A375 (cell line): ENCODE results near the gene CDC42EP2. TPM values are rescaled to one million over a fixed set of nuclear protein-coding genes. Genes with fewer than 3 reads are reported as not detected.

Source experiments
- total RNA-seq: library from RNA; depleted of rRNA; stranded (reverse); fragments of >200 nt; shearing (Covaris generic); gene quantifications from 2 replicates; pipeline ENCODE4 v1.2.3, GENCODE V29; 2014; rRNA removed

CDC42EP2 gene, protein sequence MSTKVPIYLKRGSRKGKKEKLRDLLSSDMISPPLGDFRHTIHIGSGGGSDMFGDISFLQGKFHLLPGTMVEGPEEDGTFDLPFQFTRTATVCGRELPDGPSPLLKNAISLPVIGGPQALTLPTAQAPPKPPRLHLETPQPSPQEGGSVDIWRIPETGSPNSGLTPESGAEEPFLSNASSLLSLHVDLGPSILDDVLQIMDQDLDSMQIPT
- 12.6 and 14.5 TPM in 2 replicates for total RNA-seq

DNA sequence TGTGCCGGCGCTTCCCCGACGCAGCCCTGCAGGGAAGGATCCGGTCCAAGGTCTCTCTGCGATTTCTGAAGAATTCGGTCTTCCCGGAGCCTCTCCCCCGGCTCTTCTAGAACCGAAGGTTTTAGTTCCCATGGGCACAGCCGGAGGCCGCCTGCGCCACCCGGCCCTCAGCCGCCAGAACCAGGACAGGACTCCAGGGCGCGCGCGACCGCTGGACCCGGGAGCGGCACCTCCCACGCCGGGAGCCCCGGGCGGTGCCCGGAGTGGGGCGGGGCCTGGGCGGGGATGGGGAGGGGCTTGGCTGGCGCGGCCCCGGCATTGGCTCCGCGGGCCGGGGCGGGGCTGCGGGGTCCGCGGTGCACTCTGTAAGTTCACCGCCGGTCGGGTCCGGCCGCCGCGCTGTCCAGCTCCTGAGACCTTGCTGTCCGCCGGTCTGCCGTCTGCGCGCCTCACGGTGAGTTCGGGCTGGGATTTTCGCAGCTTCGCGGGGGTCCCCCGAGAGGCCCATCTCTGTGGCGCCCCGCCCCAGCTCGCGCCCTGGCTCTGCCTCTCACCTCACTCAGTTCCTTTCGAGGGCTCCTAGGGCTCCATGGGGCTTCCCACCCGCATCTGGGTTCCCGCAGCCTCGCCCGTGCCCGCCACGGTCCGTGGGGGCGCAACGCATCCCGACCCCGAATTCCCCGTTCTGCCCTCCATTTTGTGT lies at the start of gene CDC42EP2:
TSS of gene CDC42EP2 (plus strand) at position 366 of the 703 bp plus-strand sequence. CDS start 6,033 bp downstream, outside the sequence.

DNA sequence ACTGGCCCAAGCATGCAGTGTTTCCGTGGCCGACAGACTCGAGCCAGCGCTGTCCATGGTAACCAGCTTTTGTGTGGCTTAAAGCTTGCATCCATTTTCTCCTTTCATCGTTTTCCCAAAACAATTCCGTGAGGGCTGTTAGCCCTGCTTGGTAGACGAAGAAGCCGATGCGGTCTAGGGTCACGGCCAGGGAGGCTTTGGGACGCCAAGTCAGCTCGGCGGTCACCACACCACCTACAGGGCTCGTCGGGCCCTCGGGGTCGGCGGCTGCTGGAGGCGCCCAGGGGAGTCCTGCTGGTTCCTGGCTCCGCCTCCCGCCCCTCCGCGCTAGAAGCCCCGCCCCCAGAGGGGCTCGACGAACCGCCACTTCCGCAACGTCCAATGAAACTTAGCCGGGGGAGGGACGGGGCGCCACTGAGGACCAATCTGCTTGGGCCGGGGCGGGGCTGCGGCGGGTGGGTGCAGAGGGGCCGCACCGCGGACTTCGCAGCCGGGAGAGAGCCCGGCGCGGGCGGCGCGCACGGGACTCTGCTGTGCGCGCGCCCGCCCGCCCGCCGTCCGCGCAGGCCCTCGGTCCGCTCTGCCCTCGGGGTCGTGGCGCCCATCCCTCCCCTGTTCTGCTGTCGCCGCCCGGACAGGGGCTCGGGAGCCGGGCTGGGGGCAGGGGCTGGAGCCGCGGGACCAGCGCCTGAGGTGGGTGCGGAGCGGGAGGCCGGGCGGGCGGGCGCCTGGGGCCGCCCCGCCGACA lies 39.8 kb downstream of the CDC42EP2 start, which contains the start of gene TIGD3:
TSS of gene TIGD3 (plus strand) at position 487 of the 748 bp plus-strand sequence. CDS start 1,058 bp downstream, outside the sequence.

Other genes with a start within 250 kb of the CDC42EP2 start
- gene CDCA5, start 230.8 kb upstream of the CDC42EP2 start, total RNA-seq, result 56.8 and 61.9 TPM in 2 replicates
- gene ZFPL1, start 230.6 kb upstream of the CDC42EP2 start, total RNA-seq, result 58.4 and 65.3 TPM in 2 replicates
- 184 and 252 TPM in 2 replicates for gene VPS51, start 218.7 kb upstream of the CDC42EP2 start, total RNA-seq
- gene TM7SF2, start 203.0 kb upstream of the CDC42EP2 start, total RNA-seq, result 13.3 and 20.5 TPM in 2 replicates
- 42.7 and 50.7 TPM in 2 replicates for gene ZNHIT2, start 197.2 kb upstream of the CDC42EP2 start, total RNA-seq
- 892 and 982 TPM in 2 replicates for gene FAU, start 192.7 kb upstream of the CDC42EP2 start, total RNA-seq
- gene MRPL49, start 192.5 kb upstream of the CDC42EP2 start, total RNA-seq, result 96.8 and 105 TPM in 2 replicates
- gene SYVN1, start 180.3 kb upstream of the CDC42EP2 start, total RNA-seq, result 11.6 and 14.1 TPM in 2 replicates
- not detected in 2 replicates for gene SPDYC, start 144.6 kb upstream of the CDC42EP2 start, total RNA-seq
- 65.5 and 67.5 TPM in 2 replicates for gene CAPN1, start 132.9 kb upstream of the CDC42EP2 start, total RNA-seq
- gene POLA2, start 52.9 kb upstream of the CDC42EP2 start, total RNA-seq, result 22.3 and 24.3 TPM in 2 replicates
- gene DPF2, start 19.0 kb downstream of the CDC42EP2 start, total RNA-seq, result 47.7 and 62.2 TPM in 2 replicates
- 1.2 and 1.4 TPM in 2 replicates for gene TIGD3, start 39.9 kb downstream of the CDC42EP2 start, total RNA-seq
- gene SLC25A45, start 67.8 kb downstream of the CDC42EP2 start, total RNA-seq, result 14.1 and 15.8 TPM in 2 replicates
- gene FRMD8, start 71.8 kb downstream of the CDC42EP2 start, total RNA-seq, result 76.8 and 79.3 TPM in 2 replicates
- 69.3 and 73.0 TPM in 2 replicates for gene NEAT1, start 107.9 kb downstream of the CDC42EP2 start, total RNA-seq
- 2,655 and 2,827 TPM in 2 replicates for gene MALAT1, start 184.2 kb downstream of the CDC42EP2 start, total RNA-seq
- gene SCYL1, start 210.2 kb downstream of the CDC42EP2 start, total RNA-seq, result 144 TPM in 2 replicates
- 205 and 209 TPM in 2 replicates for gene LTBP3, start 243.5 kb downstream of the CDC42EP2 start, total RNA-seq